GM18499 (cell line): ENCODE measurements around the gene C10orf53.

Experiments used
- ATAC-seq: cut with Tn5 transposase; IDR thresholded peaks from one replicate; pipeline ENCODE4 v1.9.1; 2021; ENCODE audit warnings: moderate number of reproducible peaks; ENCODE audit not compliant: insufficient read depth, unreplicated experiment

C10orf53 gene

DNA sequence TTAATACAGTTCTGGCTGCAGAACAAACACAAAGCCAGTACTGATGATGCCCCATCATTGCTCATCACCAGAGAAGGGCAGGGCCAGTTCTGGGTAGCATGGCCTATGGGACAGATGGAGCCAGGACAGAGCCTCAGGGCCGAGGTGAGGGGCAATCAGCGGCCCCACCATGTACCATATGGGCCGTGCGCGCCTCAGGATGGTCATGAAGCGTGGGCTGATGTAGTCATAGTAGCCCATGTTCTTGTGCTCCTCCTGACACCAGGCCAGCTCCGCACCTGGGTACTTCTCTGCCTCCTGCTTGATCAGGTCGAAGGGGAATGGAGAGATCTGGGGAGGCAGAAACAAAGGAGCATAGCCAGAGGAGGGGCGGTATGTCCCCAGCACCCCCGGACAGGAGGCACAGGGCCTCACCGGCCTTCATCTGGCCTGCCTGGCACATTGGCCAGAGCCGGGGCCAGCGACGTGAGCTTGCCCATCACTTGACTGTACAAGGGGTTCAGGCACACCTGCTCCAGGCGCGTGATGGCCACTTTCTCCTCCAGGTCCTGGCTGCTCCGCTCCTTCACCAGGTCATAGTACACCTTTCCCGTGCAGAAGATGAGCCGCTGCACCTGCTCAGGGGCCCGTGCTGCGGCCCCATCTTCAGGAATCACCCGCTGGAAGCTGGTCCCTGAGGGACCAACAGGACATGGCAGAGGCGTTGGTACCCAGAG lies 56.6 kb downstream of the C10orf53 start:
- no peak for ATAC-seq

DNA sequence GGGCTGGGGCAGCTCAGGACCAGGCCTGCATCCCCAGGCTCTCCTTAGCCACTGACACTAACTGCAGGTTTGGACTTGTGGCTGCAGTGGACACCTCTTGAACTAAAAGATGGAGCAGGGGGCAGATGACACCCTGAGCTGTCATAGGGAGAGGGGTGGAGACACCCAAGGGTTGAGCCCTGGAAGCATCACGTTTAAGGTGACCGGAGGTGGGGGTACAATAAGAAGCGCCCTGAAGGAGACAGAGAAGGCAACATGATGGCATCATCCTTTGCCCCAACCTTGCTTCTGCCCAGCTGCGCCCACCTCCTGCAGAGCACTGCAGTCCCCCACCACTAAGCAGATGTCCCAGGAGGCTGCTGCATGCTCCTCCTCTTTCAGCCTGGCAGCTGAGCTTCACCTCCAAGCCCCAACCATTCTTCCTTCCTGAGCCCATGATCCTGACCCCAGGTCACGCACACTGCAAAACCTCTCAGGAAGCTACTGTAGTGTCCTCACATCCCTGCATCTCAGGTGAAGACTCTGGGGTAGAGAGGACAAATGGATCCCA lies 57.2 kb downstream of the C10orf53 start:
- ATAC-seq = no peak

- ATAC-seq = no peak
Observed at GRCh38 chr10:49737474-49738201, 58.2 kb downstream of the C10orf53 start.

GRCh38 chr10:49738616-49739360 lies 59.3 kb downstream of the C10orf53 start:
- no peak for ATAC-seq

DNA sequence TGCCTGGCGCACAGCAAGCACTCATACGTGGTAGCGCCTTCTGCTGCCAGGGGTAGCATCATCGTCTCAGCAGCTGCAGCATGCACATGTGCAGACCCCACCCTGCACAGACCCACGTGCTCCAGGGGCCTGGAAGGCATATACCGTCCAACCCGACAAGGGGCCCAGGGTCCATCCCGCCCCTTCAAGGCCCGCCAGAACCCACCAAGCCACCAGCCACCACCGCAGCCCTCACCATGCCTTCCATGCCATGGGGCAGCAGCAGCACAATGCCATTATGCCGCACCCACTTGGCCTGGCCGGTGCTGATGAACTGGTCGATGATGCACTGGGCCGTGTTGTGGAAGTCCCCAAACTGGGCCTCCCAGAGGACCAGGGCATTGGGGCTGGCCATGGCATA lies 60.0 kb downstream of the C10orf53 start:
- ATAC-seq = no peak

- no peak for ATAC-seq
Observed at GRCh38 chr10:49740346-49741107, 61.1 kb downstream of the C10orf53 start.

DNA sequence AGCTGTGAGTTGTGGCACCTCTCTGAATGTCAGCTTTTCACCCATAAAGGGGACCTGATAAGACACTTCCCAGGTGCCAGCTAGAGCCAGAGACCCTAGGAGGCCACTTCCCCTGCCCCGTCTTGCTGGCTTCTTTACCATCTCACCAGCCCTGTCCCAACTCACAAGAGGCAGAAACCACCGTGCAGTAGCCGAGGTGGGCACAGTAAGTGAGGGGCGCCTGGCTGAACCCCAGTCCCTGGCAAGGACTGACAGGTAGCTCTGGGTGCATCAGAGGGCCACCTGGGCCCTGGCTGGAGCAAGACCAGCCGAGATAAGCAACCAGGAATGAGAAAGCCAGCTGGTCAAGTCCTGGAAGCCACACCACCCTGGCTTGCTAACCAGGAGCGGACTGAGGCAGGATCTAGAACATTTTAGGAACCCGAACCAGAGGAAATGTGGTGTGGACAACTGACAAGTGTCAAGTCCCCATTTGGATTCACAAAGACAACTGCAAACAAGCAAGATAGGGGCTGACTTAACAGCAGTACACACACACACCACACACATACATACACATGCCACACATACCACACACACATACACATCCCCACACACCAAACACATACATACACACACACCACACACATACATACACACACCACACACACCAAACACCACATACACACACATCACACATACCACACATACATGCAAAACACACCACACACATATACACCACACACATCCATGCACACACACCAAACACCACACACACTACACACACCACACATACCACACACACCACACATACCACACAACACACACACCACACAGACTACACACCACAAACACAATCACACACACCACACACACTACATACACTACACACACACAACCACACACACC lies 61.9 kb downstream of the C10orf53 start:
- ATAC-seq = no peak

- no peak for ATAC-seq
Observed at GRCh38 chr10:49742683-49743463, 63.4 kb downstream of the C10orf53 start.

DNA sequence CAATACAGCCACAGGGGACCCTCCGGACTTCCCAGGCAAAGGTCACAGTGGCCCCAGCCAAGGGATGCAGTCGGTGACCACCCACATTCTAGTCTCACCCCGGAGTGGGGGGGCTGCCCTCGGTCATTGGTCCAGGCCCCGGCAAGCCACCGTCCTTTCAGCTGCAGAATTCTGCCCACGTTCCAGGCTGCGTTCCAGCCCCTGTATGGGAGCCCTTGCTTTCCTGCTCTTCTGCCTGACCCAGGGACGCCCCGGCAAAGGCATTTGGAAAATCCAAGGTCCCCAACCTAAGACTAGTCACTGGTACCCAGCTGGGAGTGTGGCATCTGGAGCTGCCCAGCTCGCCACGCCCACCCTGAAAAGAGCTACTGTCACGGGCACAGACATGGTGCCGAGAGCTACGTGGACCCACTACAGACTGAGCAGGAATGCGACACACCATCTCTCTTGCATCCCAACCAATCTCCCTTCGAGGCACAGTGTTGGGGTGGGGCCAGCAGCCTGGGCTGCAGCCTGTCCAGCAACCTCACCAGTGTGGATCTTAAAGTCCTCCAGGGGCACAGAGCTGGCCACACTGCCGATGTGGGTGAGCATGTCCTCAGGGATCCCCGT lies 64.1 kb downstream of the C10orf53 start:
- ATAC-seq = no peak

DNA sequence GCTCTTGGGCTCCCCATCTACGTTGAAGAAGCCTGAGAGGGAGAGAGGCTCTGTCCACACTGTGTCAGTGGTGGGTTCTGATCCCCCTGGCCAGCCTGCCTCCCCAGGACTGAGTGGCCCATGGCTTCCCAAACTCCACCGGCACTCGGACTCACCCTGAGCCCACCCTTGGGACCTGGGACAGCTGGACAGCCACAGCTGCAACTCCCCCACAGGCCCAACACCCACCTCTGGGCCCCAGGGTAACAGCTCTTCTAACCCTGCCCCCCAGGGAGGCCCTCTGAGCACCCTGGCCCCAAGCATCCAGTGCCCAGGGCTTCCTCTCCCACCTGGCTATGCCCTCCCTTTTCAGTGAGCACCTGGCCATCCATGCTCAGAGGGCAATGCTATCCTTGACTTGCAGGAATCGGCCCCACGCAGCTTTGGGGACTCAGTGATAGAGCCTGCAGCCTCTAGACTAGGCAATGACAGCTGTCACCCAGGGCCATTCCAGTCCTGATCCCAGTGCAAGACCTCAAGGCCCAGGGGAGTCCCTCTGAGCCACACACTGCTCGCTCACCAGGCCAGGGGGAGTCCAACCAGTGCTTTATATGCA lies 64.7 kb downstream of the C10orf53 start:
- no peak for ATAC-seq

- ATAC-seq = no peak
Observed at GRCh38 chr10:49744924-49745605, 65.6 kb downstream of the C10orf53 start.

DNA sequence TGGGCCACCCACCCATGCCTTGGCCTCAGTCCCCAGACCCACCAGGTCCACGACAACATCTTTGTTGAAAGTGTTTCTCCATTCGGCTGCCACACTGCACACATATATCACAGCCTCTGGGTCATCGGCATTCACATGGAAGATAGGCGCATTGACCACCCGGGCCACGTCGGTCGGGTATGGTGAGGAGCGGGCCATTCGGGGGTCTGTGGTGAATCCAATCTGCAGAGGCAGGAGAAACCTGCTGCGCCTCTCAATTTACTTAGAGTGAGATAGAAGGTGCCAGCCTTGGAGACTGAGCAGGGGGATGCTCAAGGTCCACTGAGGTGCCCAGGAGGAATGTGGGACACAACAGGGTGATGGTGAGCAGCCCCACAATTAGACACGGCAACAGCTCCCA lies 66.3 kb downstream of the C10orf53 start:
- ATAC-seq = no peak

GRCh38 chr10:49746626-49747302 lies 67.3 kb downstream of the C10orf53 start:
- ATAC-seq = no peak
